H1 (cell line): ENCODE measurements around the gene OR51Q1. TPM values are rescaled to one million over a fixed set of nuclear protein-coding genes. Genes with fewer than 3 reads are reported as not detected.

ENCODE experiments used
- CTCF ChIA-PET: fragments of 300-600 bp; sonication (Branson Sonifier 250); formaldehyde crosslinking; loops from one replicate; lab custom pipeline; 2021; ENCODE audit not compliant: partially characterized antibody; lab: Charles Lee
- POLR2A ChIA-PET: fragments of 300-600 bp; sonication (Branson Sonifier 250); formaldehyde crosslinking; loops from one replicate; lab custom pipeline; 2021; ENCODE audit warnings: inconsistent platforms; ENCODE audit not compliant: partially characterized antibody; lab: Charles Lee
- DNase-seq, 2 experiments: peaks; one replicate each; pipeline versions ENCODE4 v3.0.0 to v3.0.0-alpha.2; 2010 to 2022; ENCODE audit warnings: low spot score in 2 of 2, low read depth in 1 of 2, mixed read lengths in 1 of 2
- FAIRE-seq: peaks from 2 replicates; lab custom pipeline; 2011; peaks lifted over from hg19 to GRCh38; lab: Jason Lieb, UNC
- H2AFZ ChIP-seq: 2 replicates; pipeline ENCODE4 v1.8.1; 2012; ENCODE audit warnings: low read length, inconsistent platforms
- H2AK5ac ChIP-seq: 2 replicates; pipeline ENCODE4 v1.6.1; 2013; ENCODE audit warnings: low read depth, low read length
- H2BK120ac ChIP-seq: replicated peaks from 2 replicates; pipeline ENCODE3; 2013; ENCODE audit warnings: low read depth, low read length, inconsistent platforms
- H2BK12ac ChIP-seq: 2 replicates; pipeline ENCODE4 v1.6.1; 2013; ENCODE audit warnings: low read depth, low read length
- H2BK15ac ChIP-seq: 2 replicates; pipeline ENCODE4 v1.6.1; 2013; ENCODE audit warnings: low read length
- H2BK20ac ChIP-seq: 2 replicates; pipeline ENCODE4 v1.6.1; 2013; ENCODE audit warnings: low read length
- H2BK5ac ChIP-seq: 2 replicates; pipeline ENCODE4 v1.6.1; 2013; ENCODE audit warnings: low read depth, low read length
- H3K14ac ChIP-seq: 2 replicates; pipeline ENCODE4 v1.6.1; 2013; ENCODE audit warnings: inconsistent platforms; ENCODE audit not compliant: insufficient read length
- H3K18ac ChIP-seq: 2 replicates; pipeline ENCODE4 v1.6.1; 2013; ENCODE audit warnings: low read length; ENCODE audit errors: extremely low read depth
- H3K23ac ChIP-seq: 2 replicates; pipeline ENCODE4 v1.6.1; 2013; ENCODE audit warnings: inconsistent platforms; ENCODE audit not compliant: insufficient read length
- H3K23me2 ChIP-seq: 2 replicates; pipeline ENCODE4 v1.6.1; 2013; ENCODE audit warnings: low read depth, low read length
- H3K27ac ChIP-seq: 2 replicates; pipeline ENCODE4 v1.6.1; 2011; ENCODE audit warnings: low read depth, low read length, inconsistent platforms
- H3K27me3 ChIP-seq, 4 experiments: replicated peaks in 1 of 4; 1 replicate in 1 of 4; 2 replicates in 3 of 4; pipeline versions ENCODE4 v1.6.1 to v1.8.1; 2011 to 2013; ENCODE audit warnings: low read length in 3 of 4, mild to moderate bottlenecking in 3 of 4, inconsistent platforms in 2 of 4, mixed read lengths in 2 of 4, moderate library complexity in 1 of 4; ENCODE audit not compliant: control insufficient read depth in 3 of 4, insufficient read depth in 3 of 4; ENCODE audit errors: extremely low read depth in 1 of 4
- H3K36me3 ChIP-seq, 4 experiments: 2 replicates each; pipeline versions ENCODE4 v1.6.1 to v1.8.1; 2011 to 2013; ENCODE audit warnings: mild to moderate bottlenecking in 4 of 4, low read length in 3 of 4, moderate library complexity in 2 of 4, control low read depth in 1 of 4, inconsistent platforms in 1 of 4; ENCODE audit not compliant: insufficient read depth in 4 of 4, control insufficient read depth in 2 of 4
- H3K4ac ChIP-seq: replicated peaks from 2 replicates; pipeline ENCODE3; 2013; ENCODE audit warnings: low read length, low read depth, mixed read lengths, inconsistent platforms; ENCODE audit not compliant: insufficient read length
- H3K4me1 ChIP-seq, 4 experiments: replicated peaks in 1 of 4; 1 replicate in 1 of 4; 2 replicates in 3 of 4; pipeline versions ENCODE4 v1.6.1 to v1.8.1; 2011 to 2013; ENCODE audit warnings: low read length in 3 of 4, inconsistent platforms in 2 of 4, mixed read lengths in 1 of 4; ENCODE audit not compliant: insufficient read depth in 4 of 4, control insufficient read depth in 3 of 4
- H3K4me2 ChIP-seq, 2 experiments: 2 replicates each; pipeline versions ENCODE4 v1.6.1 to v1.8.1; 2011 to 2013; ENCODE audit warnings: low read depth in 2 of 2, low read length in 2 of 2, control low read depth in 1 of 2, inconsistent platforms in 1 of 2, mild to moderate bottlenecking in 1 of 2; ENCODE audit not compliant: insufficient read depth in 1 of 2
- H3K4me3 ChIP-seq, 4 experiments: fragments of 200-600, 300-600 bp in 1 of 4; sonication (generic), shearing (Covaris generic), sonication (Bioruptor Twin) in 1 of 4; 2 replicates each; pipeline versions ENCODE4 v1.5.1 to v1.8.1; 2011 to 2016; ENCODE audit warnings: low read length in 4 of 4, low read depth in 3 of 4, control low read depth in 2 of 4, inconsistent platforms in 2 of 4, mild to moderate bottlenecking in 2 of 4, mixed read lengths in 1 of 4, moderate library complexity in 1 of 4; ENCODE audit not compliant: insufficient read depth in 2 of 4; ENCODE audit errors: extremely low read depth in 1 of 4
- H3K56ac ChIP-seq: replicated peaks from 2 replicates; pipeline ENCODE3; 2013; ENCODE audit warnings: low read depth, mild to moderate bottlenecking, mixed read lengths, low read length, inconsistent platforms; ENCODE audit not compliant: insufficient read length
- H3K79me1 ChIP-seq: 2 replicates; pipeline ENCODE4 v1.6.1; 2013; ENCODE audit warnings: low read depth, low read length, control low read depth
- H3K79me2 ChIP-seq, 2 experiments: 2 replicates each; pipeline versions ENCODE4 v1.6.1 to v1.8.1; 2012 to 2013; ENCODE audit warnings: low read length in 2 of 2, mild to moderate bottlenecking in 2 of 2, inconsistent platforms in 1 of 2; ENCODE audit not compliant: insufficient read depth in 2 of 2, control insufficient read depth in 1 of 2
- H3K9ac ChIP-seq, 4 experiments: replicated peaks in 1 of 4; 1 replicate in 1 of 4; 2 replicates in 3 of 4; pipeline versions ENCODE4 v1.6.1 to v1.8.1; 2011 to 2013; ENCODE audit warnings: low read depth in 3 of 4, low read length in 3 of 4, control low read depth in 2 of 4, mild to moderate bottlenecking in 2 of 4, moderate library complexity in 2 of 4, inconsistent platforms in 1 of 4; ENCODE audit errors: extremely low read depth in 1 of 4
- H3K9me3 ChIP-seq, 2 experiments: 2 replicates each; pipeline versions ENCODE4 v1.6.1 to v1.8.1; 2012 to 2013; ENCODE audit warnings: mild to moderate bottlenecking in 2 of 2, moderate library complexity in 2 of 2, control low read depth in 1 of 2, inconsistent platforms in 1 of 2, low read depth in 1 of 2, low read length in 1 of 2, mixed read lengths in 1 of 2; ENCODE audit not compliant: insufficient read depth in 2 of 2
- H4K20me1 ChIP-seq, 2 experiments: replicated peaks in 1 of 2; 2 replicates each; pipeline versions ENCODE3 to v1.8.1; 2011 to 2013; ENCODE audit warnings: inconsistent platforms in 2 of 2, low read length in 2 of 2, mild to moderate bottlenecking in 1 of 2; ENCODE audit not compliant: insufficient read depth in 2 of 2, control insufficient read depth in 1 of 2
- H4K5ac ChIP-seq: 2 replicates; pipeline ENCODE4 v1.6.1; 2013; ENCODE audit warnings: low read length, low read depth, mixed read lengths, inconsistent platforms; ENCODE audit not compliant: insufficient read length
- H4K8ac ChIP-seq: 2 replicates; pipeline ENCODE4 v1.8.0; 2013; ENCODE audit warnings: mild to moderate bottlenecking, moderate library complexity, low read length, inconsistent platforms; ENCODE audit not compliant: insufficient read depth; ENCODE audit errors: extremely low read depth
- H4K91ac ChIP-seq: replicated peaks from 2 replicates; pipeline ENCODE3; 2013; ENCODE audit warnings: low read length, mixed read lengths, inconsistent platforms; ENCODE audit not compliant: insufficient read length
- CTBP2 ChIP-seq: IDR thresholded peaks from 2 replicates; pipeline ENCODE4 v1.7.0; 2011; ENCODE audit warnings: borderline replicate concordance, mild to moderate bottlenecking, moderate library complexity, mixed read lengths, low read length; ENCODE audit not compliant: insufficient read depth, insufficient read length
- FOSL1 ChIP-seq: IDR thresholded peaks from 2 replicates; pipeline ENCODE4 v1.6.1; 2011; ENCODE audit warnings: mild to moderate bottlenecking, low read depth, low read length, moderate library complexity; ENCODE audit not compliant: insufficient read depth
- GABPA ChIP-seq: IDR thresholded peaks from 2 replicates; pipeline ENCODE4 v1.6.1; 2011; ENCODE audit warnings: mild to moderate bottlenecking, low read length, moderate library complexity, borderline replicate concordance; ENCODE audit not compliant: insufficient read depth
- HDAC2 ChIP-seq, 2 experiments: fragments of 300-600 bp in 1 of 2; sonication (generic) in 1 of 2; IDR thresholded peaks; 2 replicates each; pipeline ENCODE4 v1.6.1; 2011 to 2012; ENCODE audit warnings: low read depth in 2 of 2, low read length in 2 of 2, mild to moderate bottlenecking in 2 of 2, moderate library complexity in 2 of 2, borderline replicate concordance in 1 of 2, inconsistent platforms in 1 of 2
- HDAC6 ChIP-seq: IDR thresholded peaks from one replicate; pipeline ENCODE4 v1.7.1; 2012; ENCODE audit warnings: low read depth, mild to moderate bottlenecking, inconsistent platforms, low read length, moderate library complexity
- KDM5A ChIP-seq: fragments of 200-600 bp; IDR thresholded peaks from 2 replicates; pipeline ENCODE4 v1.7.1; 2012; ENCODE audit warnings: mild to moderate bottlenecking, low read length, inconsistent platforms, mixed read lengths
- PHF8 ChIP-seq: fragments of 200-600 bp; sonication (generic); conservative IDR thresholded peaks from 2 replicates; pipeline ENCODE4 v1.7.1; 2012; ENCODE audit warnings: low read depth, mild to moderate bottlenecking, inconsistent platforms, low read length, moderate library complexity
- RAD21 ChIP-seq, 2 experiments: IDR thresholded peaks in 1 of 2; conservative IDR thresholded peaks in 1 of 2; 2 replicates each; pipeline ENCODE4 v1.6.1; 2011; ENCODE audit warnings: low read depth in 2 of 2, low read length in 2 of 2, improper control_type of control experiment in 1 of 2, inconsistent platforms in 1 of 2, mild to moderate bottlenecking in 1 of 2, moderate library complexity in 1 of 2
- SIN3A ChIP-seq, 2 experiments: IDR thresholded peaks in 1 of 2; conservative IDR thresholded peaks in 1 of 2; 2 replicates each; pipeline ENCODE4 v1.6.1; 2011 to 2012; ENCODE audit warnings: low read length in 2 of 2, improper control_type of control experiment in 1 of 2, low read depth in 1 of 2, mild to moderate bottlenecking in 1 of 2
- SIRT6 ChIP-seq: IDR thresholded peaks from one replicate; pipeline ENCODE4 v1.7.1; 2012; ENCODE audit warnings: low read length, inconsistent platforms
- WGBS, 2 experiments: shearing (Covaris generic) in 1 of 2; methylation state at CpG; one replicate each; pipeline versions ENCODE4 v1.1.6 to v1.1.7; 2013 to 2015; ENCODE audit warnings: low lambda C conversion rate in 2 of 2, mixed read lengths in 2 of 2, inconsistent platforms in 1 of 2, low coverage in 1 of 2, missing lambda C conversion rate in 1 of 2; ENCODE audit not compliant: insufficient replicate concordance in 2 of 2, insufficient coverage in 1 of 2, insufficient read length in 1 of 2; ENCODE audit errors: extremely low coverage in 1 of 2, missing lambda C conversion rate in 1 of 2; 5-methylcytosine and 5-hydroxymethylcytosine counted together
- polyA plus RNA-seq, 7 experiments: library from polyadenylated mRNA; depleted of rRNA in 3 of 7; stranded (reverse) in 5 of 7; unstranded in 2 of 7; fragments of >200 nt in 5 of 7; fragments of 200-250 nt in 2 of 7; gene quantifications; 1 replicate in 5 of 7; 2 replicates in 1 of 7; 4 replicates in 1 of 7; pipeline versions ENCODE4 v1.2.1 to v1.2.3, GENCODE V29; 2011 to 2013; ENCODE audit warnings: missing spikeins in 2 of 7, mixed read lengths in 2 of 7
- total RNA-seq: library from RNA; stranded (reverse); fragmentation: NEBNext Ultra II Directional; extraction: Animal tissue kit (Norgen Biotek cat#: 25700); gene quantifications from 2 replicates; pipeline ENCODE4 v1.2.1, GENCODE V29; 2021
- TF ChIP-seq, protein P1 (sequence below): IDR thresholded peaks from 2 replicates; pipeline ENCODE4 v1.6.1; 2012; ENCODE audit warnings: inconsistent platforms

OR51Q1 gene
- total and polyA plus RNA-seq, 2 of the 8 experiments (the other 6 are each of a cell fraction or from before 2014, with no cell fraction given) = 0.08 TPM; not detected in 1

GRCh38 chr11:5449432-5449831 is 27.5 kb downstream of the OR51Q1 start:
- Histone ChIP-seq H3K27me3 (no peaks in the 10 kb centered on the region), H3K4me3 (no peak overlapping the region), H3K4ac (no peak overlapping the region), H3K23me2 (no peaks in the 10 kb centered on the region), H2AFZ (no peak overlapping the region), H2BK20ac (no peak overlapping the region), H3K14ac (no peak overlapping the region), H2BK15ac (no peak overlapping the region), H3K79me2 (no peaks in the 10 kb centered on the region), H3K79me1 (no peaks in the 10 kb centered on the region), H2BK120ac (no peak overlapping the region), H3K27ac (no peak overlapping the region), H3K9ac (no peak overlapping the region), H3K23ac (no peak overlapping the region), H3K4me1 (0 out of 7 replicates have a peak, but pooled peaks cover 0 to 2% (median 0%) of the 10 kb centered on the region in 4 experiments), H4K91ac (no peak overlapping the region), H3K4me2 (no peak overlapping the region), H2BK5ac (no peak overlapping the region), H2BK12ac (no peak overlapping the region), H3K18ac (no peak overlapping the region), H4K20me1 (no peaks in the 10 kb centered on the region), H2AK5ac (no peak overlapping the region), H3K36me3 (no peaks in the 10 kb centered on the region), H3K9me3 (no peaks in the 10 kb centered on the region), H4K8ac (no peak overlapping the region), H4K5ac (no peak overlapping the region), H3K56ac (no peak overlapping the region)
- ChIA-PET POLR2A (no interaction called here), CTCF (interaction anchor here (1.4 to 1.5 kb wide), 2 partner anchors 11 to 18 kb away, joined by 3 read pairs; no protein-coding TSS in a partner anchor)
- DNase-seq (no peak), FAIRE-seq (no peak)
- 91% methylated on average over 4 of the region's 4 CpGs; no CpG with 5 or more reads in 1 of the 2 experiments for WGBS, 2 experiments
- no peak for TF ChIP-seq PHF8
- TF ChIP-seq CTBP2 = no peak
- TF ChIP-seq SIRT6 = no peak
- no peak for TF ChIP-seq HDAC2 (IDR thresholded peaks at IDR 0.05; ENCODE audit: borderline replicate concordance in 1 of 2, low read depth in 2 of 2, low read length in 2 of 2)
- TF ChIP-seq HDAC6 = no peak
- no peak for TF ChIP-seq RAD21 (IDR thresholded peaks at IDR 0.05 in 1 of 2, conservative IDR thresholded peaks at IDR 0.05 in 1 of 2; ENCODE audit: low read depth in 2 of 2, low read length in 2 of 2)
- TF ChIP-seq KDM5A = no peak
- TF ChIP-seq SIN3A (conservative IDR thresholded peaks at IDR 0.05 in 1 of 2, IDR thresholded peaks at IDR 0.05 in 1 of 2; ENCODE audit: low read depth in 1 of 2, low read length in 2 of 2) = no peak
- TF ChIP-seq GABPA = no peak
- TF ChIP-seq FOSL1 = no peak
- TF ChIP-seq, protein P1, sequence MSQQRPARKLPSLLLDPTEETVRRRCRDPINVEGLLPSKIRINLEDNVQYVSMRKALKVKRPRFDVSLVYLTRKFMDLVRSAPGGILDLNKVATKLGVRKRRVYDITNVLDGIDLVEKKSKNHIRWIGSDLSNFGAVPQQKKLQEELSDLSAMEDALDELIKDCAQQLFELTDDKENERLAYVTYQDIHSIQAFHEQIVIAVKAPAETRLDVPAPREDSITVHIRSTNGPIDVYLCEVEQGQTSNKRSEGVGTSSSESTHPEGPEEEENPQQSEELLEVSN = no peak
